ENCODE measurements around the gene WDR82.
A peak's percentile ranks its signal among the peaks of the same experiment; 100 is the strongest.

WDR82 gene

GRCh38 chr3:52306978-52307377, 28.5 kb upstream of the WDR82 start:
- no peak for DNase-seq

- DNase-seq: no peak
Observed at GRCh38 chr3:52305926-52306325, 27.5 kb upstream of the WDR82 start.

DNA sequence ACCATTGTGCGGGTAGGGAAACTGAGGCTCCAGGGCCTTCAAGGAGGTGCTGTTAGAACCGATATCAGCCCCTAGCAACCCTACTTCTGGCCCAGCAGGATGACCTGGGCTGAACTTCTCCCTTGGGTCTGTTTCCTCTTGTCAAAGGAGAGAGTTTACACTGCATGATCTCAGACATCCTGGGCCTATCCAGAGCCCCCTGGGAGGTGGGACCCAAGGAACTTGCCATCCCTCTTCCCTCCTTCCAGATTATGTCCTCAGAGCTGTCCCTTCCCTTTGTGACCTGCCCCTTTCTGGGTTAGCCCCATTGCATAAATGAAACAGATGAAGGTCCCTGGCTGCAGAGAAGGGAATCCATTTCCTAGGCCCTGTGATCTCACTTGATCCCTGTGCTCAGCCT, 25.4 kb upstream of the WDR82 start:
- peak; percentile 25 to 50 for DNase-seq

DNA sequence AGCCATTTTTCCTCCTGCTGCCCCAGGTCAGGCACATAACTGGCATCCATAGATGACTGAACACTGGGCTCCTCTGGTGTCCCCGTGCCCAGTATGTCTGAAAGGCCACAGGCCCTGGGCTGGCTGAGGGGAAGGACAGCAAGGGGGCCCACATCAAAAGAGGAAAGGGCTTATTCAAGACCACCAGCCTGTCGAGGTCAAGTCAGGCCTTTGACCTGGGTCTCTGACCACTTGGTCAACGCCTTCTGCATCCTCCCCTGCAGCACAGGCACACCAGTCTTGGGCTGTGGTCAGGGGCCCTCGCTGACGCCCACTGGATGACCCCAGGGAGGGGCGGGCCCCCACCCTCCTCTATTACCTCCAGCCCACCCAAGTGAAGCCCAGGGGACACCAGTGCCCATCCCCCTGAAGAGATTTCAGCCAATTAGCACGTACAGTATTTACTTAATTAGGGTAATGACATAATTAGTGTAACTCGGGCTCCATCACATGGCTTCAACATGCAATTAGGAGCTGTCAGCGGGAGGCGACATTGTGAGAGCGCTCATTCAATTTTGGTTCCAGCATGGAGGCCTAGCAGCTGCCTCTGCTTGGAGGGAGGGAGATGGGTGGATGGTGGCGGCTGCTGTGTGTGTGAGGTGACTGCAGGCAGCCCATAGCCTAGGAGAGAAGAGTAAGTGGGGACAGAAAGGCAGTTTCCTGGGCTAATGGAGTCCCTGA, 24.1 kb upstream of the WDR82 start:
- no peak for DNase-seq

DNA sequence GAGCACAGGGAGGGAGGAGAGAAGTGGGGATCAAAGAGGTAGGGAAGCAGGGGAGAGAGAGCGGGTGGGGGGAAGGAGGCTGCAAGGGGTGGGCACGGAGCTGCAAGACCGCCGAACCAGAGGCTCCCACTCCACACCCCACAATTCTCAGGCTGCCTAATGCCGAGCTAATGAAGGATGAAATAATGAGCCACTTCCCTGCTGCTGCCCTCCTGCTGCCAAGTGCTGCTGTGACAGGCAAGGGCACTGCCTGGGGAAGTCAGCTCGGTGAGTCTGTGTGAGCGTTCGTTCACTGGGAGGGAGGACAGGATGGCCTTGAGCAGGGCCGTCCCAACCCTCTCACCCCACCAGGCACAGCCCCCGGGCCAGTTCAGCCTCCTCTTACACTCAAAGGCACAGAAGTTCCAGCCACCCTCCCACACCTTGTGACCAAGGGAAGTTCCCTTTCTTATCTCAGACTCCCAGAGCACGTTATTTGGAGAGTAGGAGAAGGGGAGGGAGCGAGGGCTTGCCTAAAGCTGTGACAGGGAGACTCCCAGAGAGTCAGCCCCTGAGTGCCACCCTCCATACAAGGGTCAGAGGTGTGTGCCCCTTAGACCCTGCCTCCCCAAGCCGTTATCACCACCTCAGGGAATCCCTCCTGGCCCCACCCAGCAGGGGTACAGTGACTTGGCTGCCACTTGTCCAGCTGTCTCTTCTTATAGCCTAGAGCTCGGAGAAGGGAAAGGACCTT, 21.6 kb upstream of the WDR82 start:
- peak; percentile 74 to 94 for DNase-seq

- no peak for DNase-seq
Observed at GRCh38 chr3:52299247-52299878, 20.9 kb upstream of the WDR82 start.

DNA sequence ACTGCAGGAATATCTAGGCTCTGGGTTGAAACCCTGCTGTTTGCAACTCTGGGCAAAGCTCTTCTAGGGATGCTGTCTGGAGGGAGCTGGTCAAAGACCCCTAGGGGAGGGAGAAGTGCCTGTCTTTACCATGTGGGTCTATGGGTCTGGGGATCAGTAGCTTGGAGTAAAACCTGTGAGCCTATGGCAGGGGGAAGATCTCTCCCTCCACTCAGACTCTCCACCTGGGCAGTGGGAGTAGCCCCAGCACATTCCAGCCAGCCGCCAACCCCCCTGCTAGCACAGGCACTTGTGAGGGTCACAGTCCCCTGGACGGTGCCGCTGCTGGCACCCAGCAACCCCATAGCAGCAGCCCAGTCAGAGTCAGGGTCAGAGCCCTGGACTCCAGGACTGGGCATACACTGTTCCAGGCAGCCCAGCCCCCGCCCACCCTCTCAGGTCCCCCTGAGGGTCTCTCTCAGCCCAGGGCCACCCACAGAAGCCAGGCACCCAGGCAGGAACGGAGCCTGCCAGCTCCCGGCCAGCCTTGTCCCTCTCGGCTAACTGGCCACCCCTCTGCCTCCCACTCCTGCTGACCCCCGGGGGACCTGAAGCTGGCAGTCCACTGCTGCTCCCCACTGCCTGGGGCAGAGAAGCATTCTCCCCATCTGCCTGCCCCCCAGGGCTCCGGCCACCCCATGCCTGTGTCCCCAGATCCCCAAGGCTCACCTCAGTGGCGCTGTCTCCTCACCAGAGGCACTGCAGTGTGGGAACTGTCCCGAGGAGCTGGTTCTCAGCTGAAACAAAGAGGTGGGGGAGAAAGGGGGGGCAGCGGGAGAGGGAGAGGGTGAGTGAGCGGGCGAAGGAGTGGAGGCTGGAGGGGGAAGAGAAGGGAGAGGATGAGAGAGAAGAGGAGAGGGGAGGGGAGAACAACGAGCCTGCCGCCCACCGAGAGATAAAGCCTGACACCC, 20.0 kb upstream of the WDR82 start:
- no peak for DNase-seq

DNA sequence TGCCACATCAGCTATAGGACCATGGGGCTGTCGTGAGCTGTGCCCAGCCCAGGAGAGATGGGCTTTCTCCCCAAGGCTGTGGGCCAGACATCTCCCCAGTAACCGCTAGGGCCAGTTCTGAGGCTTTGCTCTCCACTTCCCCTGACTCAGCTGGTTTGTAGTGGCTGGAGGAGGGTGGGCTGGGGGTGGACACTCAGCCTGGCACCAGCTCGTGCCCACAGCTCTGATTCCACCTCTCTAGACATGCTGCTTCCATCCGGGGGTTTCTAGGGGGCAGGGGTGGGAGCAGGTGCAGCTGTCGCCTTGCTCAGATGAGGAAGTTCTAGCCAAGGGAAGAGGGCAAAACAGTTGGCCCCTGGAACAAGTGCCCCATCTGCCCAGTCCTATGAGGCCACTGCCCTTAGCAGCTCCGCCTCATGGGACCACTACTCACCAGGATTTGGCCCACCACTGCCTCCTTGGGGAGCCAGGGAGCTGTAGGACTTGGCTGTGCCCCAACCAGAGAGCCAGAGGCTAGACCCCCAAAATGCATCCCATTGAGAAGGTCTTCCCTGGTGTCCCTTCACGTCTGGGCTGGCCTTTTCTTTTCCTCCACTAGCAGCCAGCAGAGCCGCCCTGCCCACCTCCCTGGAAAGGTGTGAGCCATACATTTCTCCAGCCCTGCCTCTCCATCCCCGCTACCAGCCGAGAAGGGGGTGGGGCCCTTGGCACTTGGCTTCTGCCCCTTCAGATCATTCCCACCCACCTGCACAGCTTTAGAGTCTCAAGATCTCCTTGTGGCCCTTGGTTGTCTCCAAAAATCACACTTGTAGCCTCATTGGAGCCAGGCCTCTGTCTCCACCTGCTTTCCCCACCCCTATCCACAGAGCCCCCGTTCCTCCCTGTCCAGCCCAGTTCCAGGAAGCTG, 19.0 kb upstream of the WDR82 start:
- no peak for DNase-seq

DNA sequence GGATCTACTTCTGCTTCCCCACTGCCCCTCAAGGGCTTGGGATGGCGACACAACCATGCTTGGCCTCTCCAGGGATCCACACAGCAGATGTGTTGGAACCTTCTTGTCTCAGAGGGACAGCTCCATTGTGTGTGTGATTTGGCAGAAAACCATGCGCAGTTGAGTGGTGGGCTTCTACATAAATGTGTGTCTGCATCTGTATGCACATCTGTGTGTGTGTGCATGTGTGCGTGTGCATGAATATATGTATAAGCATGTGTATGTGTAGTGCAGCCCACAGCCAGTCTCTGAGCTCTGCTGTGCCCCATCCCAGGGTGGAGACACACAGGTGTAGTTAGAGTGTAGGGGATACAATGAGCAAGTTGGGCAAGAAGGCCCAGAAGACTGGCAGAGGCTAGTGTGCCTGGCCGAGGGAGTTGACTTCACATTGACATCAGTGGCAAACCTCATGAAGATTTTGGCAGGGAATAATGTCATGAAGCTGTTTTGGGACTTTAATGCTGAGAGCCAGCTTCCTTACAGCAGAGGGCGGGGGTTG, 17.3 kb upstream of the WDR82 start:
- DNase-seq: no peak

DNA sequence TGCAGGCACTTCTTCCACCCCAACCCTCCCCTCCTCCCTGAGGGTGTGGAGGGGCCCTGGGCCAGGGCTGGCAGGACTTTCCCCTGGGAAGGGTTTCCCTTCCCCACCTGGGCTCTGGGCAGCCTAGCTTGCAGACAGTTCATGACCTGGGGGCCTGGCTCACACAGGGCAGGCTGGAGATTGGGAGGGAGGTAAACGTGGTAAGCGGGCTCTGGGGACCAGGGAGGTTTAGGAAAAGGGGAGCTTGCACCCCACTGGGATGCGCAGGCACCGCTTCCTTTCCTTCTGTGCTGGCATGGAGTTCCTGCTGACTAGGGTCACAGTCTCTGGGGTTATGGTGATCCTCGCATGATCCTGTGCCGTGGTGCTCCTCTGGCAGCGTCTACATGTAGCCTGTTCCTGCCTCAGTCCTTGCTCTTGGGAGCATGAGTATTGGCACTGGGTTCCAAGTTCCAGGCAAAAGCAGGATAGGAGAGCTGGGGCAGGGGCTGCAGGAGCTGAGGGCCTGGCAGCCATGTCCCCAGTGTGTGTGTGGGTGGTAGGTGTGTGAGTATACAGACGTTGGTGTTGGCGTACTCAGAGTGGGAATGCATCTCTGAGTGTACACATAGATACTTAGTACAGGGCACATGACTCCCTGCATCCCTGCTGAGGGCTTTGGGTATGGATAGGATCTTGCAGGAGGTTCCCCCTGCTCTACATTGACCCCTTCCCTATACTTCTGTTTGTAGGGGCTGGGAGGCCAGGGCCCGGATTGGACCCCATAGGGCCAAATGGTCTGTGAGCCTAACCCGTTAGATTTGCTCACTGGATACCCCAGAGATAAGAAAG, 16.1 kb upstream of the WDR82 start:
- no peak for DNase-seq

- DNase-seq: no peak
Observed at GRCh38 chr3:52293491-52294319, 15.3 kb upstream of the WDR82 start.

DNA sequence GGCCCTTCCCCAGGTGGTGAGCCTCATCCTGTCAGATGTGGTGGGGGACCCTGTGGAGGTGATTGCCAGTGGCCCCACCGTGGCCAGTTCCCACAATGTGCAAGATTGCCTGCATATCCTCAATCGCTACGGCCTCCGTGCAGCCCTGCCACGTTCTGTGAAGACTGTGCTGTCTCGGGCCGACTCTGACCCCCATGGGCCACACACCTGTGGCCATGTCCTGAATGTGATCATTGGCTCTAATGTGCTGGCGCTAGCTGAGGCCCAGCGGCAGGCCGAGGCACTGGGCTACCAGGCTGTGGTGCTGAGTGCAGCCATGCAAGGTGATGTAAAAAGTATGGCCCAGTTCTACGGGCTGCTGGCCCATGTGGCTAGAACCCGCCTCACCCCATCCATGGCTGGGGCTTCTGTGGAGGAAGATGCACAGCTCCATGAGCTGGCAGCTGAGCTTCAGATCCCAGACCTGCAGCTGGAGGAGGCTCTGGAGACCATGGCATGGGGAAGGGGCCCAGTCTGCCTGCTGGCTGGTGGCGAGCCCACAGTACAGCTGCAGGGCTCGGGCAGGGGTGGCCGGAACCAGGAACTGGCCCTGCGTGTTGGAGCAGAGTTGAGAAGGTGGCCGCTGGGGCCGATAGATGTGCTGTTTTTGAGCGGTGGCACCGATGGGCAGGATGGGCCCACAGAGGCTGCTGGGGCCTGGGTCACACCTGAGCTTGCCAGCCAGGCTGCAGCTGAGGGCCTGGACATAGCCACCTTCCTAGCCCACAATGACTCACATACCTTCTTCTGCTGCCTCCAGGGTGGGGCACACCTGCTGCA, 14.0 kb upstream of the WDR82 start:
- DNase-seq: no peak

- DNase-seq: peak in 1 of 2 donors; percentile 31
Observed at GRCh38 chr3:52291508-52292181, 13.2 kb upstream of the WDR82 start.

- DNase-seq: no peak
Observed at GRCh38 chr3:52290596-52291507, 12.4 kb upstream of the WDR82 start.

- DNase-seq: no peak
Observed at GRCh38 chr3:52289747-52290595, 11.5 kb upstream of the WDR82 start.

DNA sequence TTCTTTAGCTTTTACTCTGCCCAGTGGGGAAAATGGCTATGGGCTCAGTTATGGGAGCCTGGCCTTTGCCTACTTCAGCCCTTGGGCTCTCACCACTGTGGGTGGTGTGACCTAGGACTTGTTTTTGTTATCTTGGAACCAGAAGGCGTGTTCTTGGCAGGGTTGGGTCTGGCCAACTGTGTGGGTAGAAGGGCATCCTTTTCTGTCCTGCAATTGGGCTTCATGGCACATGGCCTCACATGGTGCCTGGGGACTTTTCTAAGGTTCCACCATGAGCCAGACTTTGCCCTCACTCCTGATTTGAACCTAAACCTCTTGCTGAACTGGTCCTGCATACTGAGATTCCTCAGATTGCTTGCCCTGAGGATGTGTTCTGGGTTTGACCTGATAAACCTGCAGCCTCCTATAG, 10.9 kb upstream of the WDR82 start:
- DNase-seq: peak in 1 of 2 donors; percentile 50
